Adrenal gland (tissue), 12 donors: ENCODE data around the gene EPHB2. TPM values are rescaled to one million over a fixed set of nuclear protein-coding genes. Genes with fewer than 3 reads are reported as not detected.

Experiments used
- DNase-seq, 7 donors: peaks; one replicate each; pipeline ENCODE4 v3.0.0-alpha.2; 2019 to 2020
- H3K27ac ChIP-seq, 5 donors: fragments of 200-600 bp; sonication (generic) in 4 of 5; 1 replicate in 3 of 5; 2 replicates in 2 of 5; pipeline versions ENCODE4 v1.5.1 to v1.8.0; 2016 to 2020; ENCODE audit warnings: mild to moderate bottlenecking in 1 of 5
- H3K27me3 ChIP-seq: fragments of 200-600 bp; 2 replicates; pipeline ENCODE4 v1.8.0; 2021
- H3K36me3 ChIP-seq, 2 donors: fragments of 200-600 bp; replicated peaks in 1 of 2; 1 replicate in 1 of 2; 2 replicates in 1 of 2; pipeline versions ENCODE4 v1.5.1 to v1.8.0; 2018 to 2022
- H3K4me1 ChIP-seq, 2 donors: fragments of 200-600 bp; replicated peaks in 1 of 2; 1 replicate in 1 of 2; 2 replicates in 1 of 2; pipeline versions ENCODE4 v1.5.1 to v1.8.0; 2018 to 2021
- H3K4me3 ChIP-seq, 4 donors: fragments of 200-600 bp; sonication (generic) in 3 of 4; one replicate each; pipeline ENCODE4 v1.5.1; 2016 to 2018
- H3K9me3 ChIP-seq, 3 donors: fragments of 200-600 bp; sonication (generic) in 1 of 3; replicated peaks in 1 of 3; 1 replicate in 2 of 3; 2 replicates in 1 of 3; pipeline versions ENCODE4 v1.5.1 to v1.8.0; 2016 to 2021
- CTCF ChIP-seq, 6 experiments: fragments of 450-650 bp in 4 of 6; fragments of 200-600 bp in 2 of 6; sonication (generic) in 1 of 6; IDR thresholded peaks; 1 replicate in 5 of 6; 2 replicates in 1 of 6; pipeline versions ENCODE4 v1.5.1 to v1.8.0; 2016 to 2021; ENCODE audit warnings: antibody characterized with exemption in 6 of 6, mild to moderate bottlenecking in 2 of 6, moderate library complexity in 1 of 6
- POLR2A ChIP-seq, 2 donors: fragments of 450-650 bp; IDR thresholded peaks; one replicate each; pipeline ENCODE4 v1.6.1; 2017; ENCODE audit warnings: antibody characterized with exemption in 2 of 2, mild to moderate bottlenecking in 2 of 2, moderate library complexity in 1 of 2
- WGBS, 4 donors: extraction: QIAGEN DNeasy Blood & Tissue Kit in 2 of 4; methylation state at CpG; one replicate each; pipeline versions ENCODE4 v1.1.5 to v1.1.7; 2013 to 2017; 5-methylcytosine and 5-hydroxymethylcytosine counted together
- intact Hi-C, 2 donors: fragments of 100-400 bp; cut with DNase I; formaldehyde crosslinking; loops; one replicate each; pipeline versions ENCODE4 v1.14.1 to v1.15.0; 2022 to 2023
- polyA plus RNA-seq, 3 donors: library from polyadenylated mRNA; stranded (reverse); fragments of 200-250 nt in 2 of 3; fragments of 350-450 nt in 1 of 3; fragmentation: Illumina TruSeq in 1 of 3; extraction: RNeasy Lipid Tissue Mini Kit (QIAGEN cat#74804) in 1 of 3; gene quantifications; one replicate each; pipeline ENCODE4 v1.2.3, GENCODE V29; 2013 to 2014
- total RNA-seq, 9 donors: library from RNA; depleted of rRNA in 4 of 9; stranded (reverse); fragments of >200 nt in 4 of 9; fragments of 120-200 nt in 1 of 9; fragmentation: NEBNext Ultra II Directional in 1 of 9; extraction: Animal tissue kit (Norgen Biotek cat#: 25700) in 1 of 9; gene quantifications; one replicate each; pipeline versions ENCODE4 v1.1.0 to v1.2.4, GENCODE V29; 2013 to 2023
- donor health status: healthy with polysubstance abuse.
- donor health status: Bipolar disorder and iron deficiency.
- donor health status: DM: yes; HTN: yes; CAD: no.
- donor health status: DM: no; HTN: no; CAD: no.
- donor health status: DM: no; HTN: no; CAD: no.
- donor health status: DM: yes; HTN: yes; CAD: no.

The EPHB2 gene
- total and polyA plus RNA-seq, 12 donors: 0.67 to 10.3 (median 3.1) TPM

- Histone ChIP-seq H3K9me3 (no peaks in the 10 kb centered on the region), H3K27ac (no peak overlapping the region), H3K4me1 (peaks cover 8 to 9% of the 10 kb centered on the region in 2 donors), H3K27me3 (no peaks in the 10 kb centered on the region), H3K4me3 (no peak overlapping the region), H3K36me3 (no peaks in the 10 kb centered on the region)
- 75 to 86% (median 82%) methylated on average over 8 to 11 of the region's 11 CpGs for WGBS, 4 donors
- TF ChIP-seq POLR2A (IDR thresholded peaks at IDR 0.05): no peak
- no peak for TF ChIP-seq CTCF (IDR thresholded peaks at IDR 0.05)
- intact Hi-C loops: no loop called here
- no peak for DNase-seq
Measured at GRCh38 chr1:22872981-22873664, 162.5 kb downstream of the EPHB2 start.

- Histone ChIP-seq H3K4me1 (peaks cover 8 to 9% of the 10 kb centered on the region in 2 donors), H3K9me3 (no peaks in the 10 kb centered on the region), H3K27me3 (no peaks in the 10 kb centered on the region), H3K36me3 (no peaks in the 10 kb centered on the region), H3K27ac (no peak overlapping the region), H3K4me3 (no peak overlapping the region)
- DNase-seq: no peak
- TF ChIP-seq POLR2A (IDR thresholded peaks at IDR 0.05) (no peak), CTCF (IDR thresholded peaks at IDR 0.05) (no peak)
- intact Hi-C loops: no loop called here
- WGBS, 4 donors: 82 to 84% (median 82%) methylated on average over 8 of the region's 8 CpGs
Measured at GRCh38 chr1:22874785-22875184, 164.1 kb downstream of the EPHB2 start.

- TF ChIP-seq POLR2A (IDR thresholded peaks at IDR 0.05) (no peak), CTCF (IDR thresholded peaks at IDR 0.05) (no peak)
- DNase-seq: no peak
- intact Hi-C loops: no loop called here
- Histone ChIP-seq H3K27ac (no peak overlapping the region), H3K4me1 (peaks cover 7 to 8% of the 10 kb centered on the region in 2 donors), H3K4me3 (no peak overlapping the region), H3K36me3 (no peaks in the 10 kb centered on the region), H3K27me3 (no peaks in the 10 kb centered on the region), H3K9me3 (no peaks in the 10 kb centered on the region)
- 65 to 75% (median 67%) methylated on average over 10 of the region's 10 CpGs for WGBS, 4 donors
Measured at GRCh38 chr1:22875241-22875640, 164.6 kb downstream of the EPHB2 start.

GRCh38 chr1:22875841-22876240 is 165.2 kb downstream of the EPHB2 start:
- TF ChIP-seq POLR2A (IDR thresholded peaks at IDR 0.05) (no peak), CTCF (IDR thresholded peaks at IDR 0.05) (no peak)
- DNase-seq: no peak
- 84 to 92% (median 89%) methylated on average over 5 of the region's 5 CpGs for WGBS, 4 donors
- Histone ChIP-seq H3K36me3 (no peaks in the 10 kb centered on the region), H3K4me1 (peaks cover under 1 to 2% of the 10 kb centered on the region in 2 donors), H3K27me3 (no peaks in the 10 kb centered on the region), H3K9me3 (no peaks in the 10 kb centered on the region), H3K27ac (no peak overlapping the region), H3K4me3 (no peak overlapping the region)
- intact Hi-C loops: no loop called here
